ENCODE results near the gene GSC. TPM values are rescaled to one million over a fixed set of nuclear protein-coding genes. Genes with fewer than 3 reads are reported as not detected.

GSC gene
- total RNA-seq (2022) (0.26 TPM in 1 of 2 replicates, not detected in the other), Bru-seq, nascent RNA (not detected), BruChase-seq, experiment 1, labeled RNA remaining after a 2-hour chase (percentile 19 among the genes with signal in this experiment), BruChase-seq, experiment 2, labeled RNA remaining after a 6-hour chase (not detected)
- long read RNA-seq, result 0 reads

GRCh38 chr14:94769391-94770250, at the start of gene GSC:
GSC (minus strand) TSS chr14:94770113; CDS start chr14:94770015, 98 bp downstream.
- BruUV-seq (replicated peaks), result no TSS peak
- peaks cover 32% of the 10 kb centered on the region for H3K27me3 Mint-ChIP-seq (ENCODE audit: insufficient read depth, unreplicated experiment)
- peak within 1 kb of the TSS; percentile 54 for H3K4me3 Mint-ChIP-seq (ENCODE audit: unreplicated experiment)
- no peak for TF ChIP-seq CTCF (IDR thresholded peaks at IDR 0.05; ENCODE audit: insufficient read depth in 1 of 2, low read depth in 1 of 2, low read length in 1 of 2, severe bottlenecking in 1 of 2, unreplicated experiment in 1 of 2)
- H3K4me1 Mint-ChIP-seq (ENCODE audit: low read depth, unreplicated experiment), result no peaks in the 10 kb centered on the region
- Histone ChIP-seq H3K36me3 (ENCODE audit: control insufficient read depth, insufficient read depth, low read length) (no peaks in the 10 kb centered on the region), H3K4me3 (ENCODE audit: low read depth, low read length) (peak within 1 kb of the TSS; percentile 49), H3K4me1 (no peaks in the 10 kb centered on the region), H3K9me3 (no peaks in the 10 kb centered on the region), H3K27me3 (replicated peaks; ENCODE audit: control insufficient read depth, insufficient read depth, low read length) (peaks cover 2% of the 10 kb centered on the region)
- ChIA-PET POLR2A (no interaction called here), CTCF (interaction anchor here (0.6 to 0.7 kb wide), 2 partner anchors 41 to 358 kb away, joined by 3 to 4 read pairs; no protein-coding TSS in a partner anchor)
- intact Hi-C loops (cut with micrococcal nuclease; ENCODE audit: unreplicated experiment), result no loop called here
- H3K9me3 Mint-ChIP-seq (ENCODE audit: unreplicated experiment), result no peaks in the 10 kb centered on the region
- H3K36me3 Mint-ChIP-seq (ENCODE audit: insufficient read depth, unreplicated experiment), result no peaks in the 10 kb centered on the region
- DNase-seq, result peak in 1 of 2 experiments; percentile 36
- no peak within 1 kb of the TSS for H3K27ac Mint-ChIP-seq (ENCODE audit: unreplicated experiment)

DNA sequence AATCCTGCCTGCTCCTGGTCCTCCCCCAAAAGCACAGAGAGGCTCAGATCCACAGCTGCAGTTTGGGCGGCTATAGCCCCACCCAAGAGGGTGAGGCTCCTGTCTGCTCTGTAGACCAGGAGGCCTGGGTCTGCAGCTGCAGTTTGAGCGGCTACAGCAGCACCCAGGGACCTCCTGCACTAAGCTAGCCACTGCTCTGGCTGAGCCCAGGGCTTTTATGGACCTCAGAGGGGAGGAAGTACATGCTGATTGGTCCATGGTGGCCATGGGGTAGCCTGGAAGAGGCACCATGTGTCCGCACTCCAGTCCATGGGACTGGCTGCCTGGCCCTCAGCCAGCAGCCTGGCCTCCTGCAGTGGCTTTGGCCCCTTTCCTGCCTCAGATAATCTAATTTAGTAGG, 49.6 kb upstream of the GSC start:
- H3K36me3 ChIP-seq (ENCODE audit: control insufficient read depth, insufficient read depth, low read length), result no peaks in the 10 kb centered on the region
- ChIA-PET POLR2A (no interaction called here), CTCF (no interaction called here)
- Mint-ChIP-seq H3K4me1 (ENCODE audit: low read depth, unreplicated experiment) (no peaks in the 10 kb centered on the region), H3K4me3 (ENCODE audit: unreplicated experiment) (no peak overlapping the region), H3K27me3 (ENCODE audit: insufficient read depth, unreplicated experiment) (peaks cover 6% of the 10 kb centered on the region), H3K9me3 (ENCODE audit: unreplicated experiment) (no peaks in the 10 kb centered on the region), H3K36me3 (ENCODE audit: insufficient read depth, unreplicated experiment) (no peaks in the 10 kb centered on the region), H3K27ac (ENCODE audit: unreplicated experiment) (no peak overlapping the region)
- H3K4me1 ChIP-seq, result no peaks in the 10 kb centered on the region
- DNase-seq, result no peak
- no peaks in the 10 kb centered on the region for H3K27me3 ChIP-seq (replicated peaks; ENCODE audit: control insufficient read depth, insufficient read depth, low read length)
- H3K9me3 ChIP-seq, result no peaks in the 10 kb centered on the region
- no peak overlapping the region for H3K4me3 ChIP-seq (ENCODE audit: low read depth, low read length)
- intact Hi-C loops (cut with micrococcal nuclease; ENCODE audit: unreplicated experiment), result no loop called here
- BruUV-seq (replicated peaks), result no TSS peak
- no peak for TF ChIP-seq CTCF (IDR thresholded peaks at IDR 0.05; ENCODE audit: insufficient read depth in 1 of 2, low read depth in 1 of 2, low read length in 1 of 2, severe bottlenecking in 1 of 2, unreplicated experiment in 1 of 2)

- TF ChIP-seq CTCF (IDR thresholded peaks at IDR 0.05; ENCODE audit: insufficient read depth in 1 of 2, low read depth in 1 of 2, low read length in 1 of 2, severe bottlenecking in 1 of 2, unreplicated experiment in 1 of 2), result no peak
- Histone ChIP-seq H3K9me3 (no peaks in the 10 kb centered on the region), H3K4me3 (ENCODE audit: low read depth, low read length) (no peak overlapping the region), H3K27me3 (replicated peaks; ENCODE audit: control insufficient read depth, insufficient read depth, low read length) (no peaks in the 10 kb centered on the region), H3K36me3 (ENCODE audit: control insufficient read depth, insufficient read depth, low read length) (no peaks in the 10 kb centered on the region), H3K4me1 (no peaks in the 10 kb centered on the region)
- H3K4me3 Mint-ChIP-seq (ENCODE audit: unreplicated experiment), result no peak overlapping the region
- ChIA-PET POLR2A (no interaction called here), CTCF (no interaction called here)
- no peaks in the 10 kb centered on the region for H3K9me3 Mint-ChIP-seq (ENCODE audit: unreplicated experiment)
- H3K27me3 Mint-ChIP-seq (ENCODE audit: insufficient read depth, unreplicated experiment), result peaks cover 2% of the 10 kb centered on the region
- H3K27ac Mint-ChIP-seq (ENCODE audit: unreplicated experiment), result no peak overlapping the region
- H3K4me1 Mint-ChIP-seq (ENCODE audit: low read depth, unreplicated experiment), result no peaks in the 10 kb centered on the region
- intact Hi-C loops (cut with micrococcal nuclease; ENCODE audit: unreplicated experiment), result no loop called here
- H3K36me3 Mint-ChIP-seq (ENCODE audit: insufficient read depth, unreplicated experiment), result no peaks in the 10 kb centered on the region
- BruUV-seq (replicated peaks), result no TSS peak
- no peak for DNase-seq
Measured at GRCh38 chr14:94816113-94816512, 46.2 kb upstream of the GSC start.

All from Caco-2 (cell line).